H9 (cell line): ENCODE measurements around the gene PES1. TPM values are rescaled to one million over a fixed set of nuclear protein-coding genes. Genes with fewer than 3 reads are reported as not detected.

ENCODE experiments used
- DNase-seq: peaks from one replicate; pipeline ENCODE4 v3.0.0-alpha.2; 2017
- H2AFZ ChIP-seq: one replicate; pipeline ENCODE4 v1.6.1; 2013; ENCODE audit warnings: mild to moderate bottlenecking, low read length, control low read depth, moderate library complexity
- H2AK5ac ChIP-seq: 2 replicates; pipeline ENCODE4 v1.6.1; 2013; ENCODE audit warnings: low read length, control low read depth, mixed read lengths; ENCODE audit not compliant: insufficient read length
- H2BK120ac ChIP-seq: one replicate; pipeline ENCODE4 v1.6.1; 2013; ENCODE audit warnings: low read depth, mild to moderate bottlenecking, low read length, control low read depth, inconsistent platforms; ENCODE audit not compliant: poor library complexity, severe bottlenecking
- H2BK12ac ChIP-seq: 2 replicates; pipeline ENCODE4 v1.6.1; 2013; ENCODE audit warnings: low read length, control low read depth, mixed read lengths, low read depth; ENCODE audit not compliant: insufficient read length
- H2BK15ac ChIP-seq: 2 replicates; pipeline ENCODE4 v1.6.1; 2013; ENCODE audit warnings: low read depth, low read length, control low read depth
- H2BK20ac ChIP-seq: one replicate; pipeline ENCODE4 v1.6.1; 2013; ENCODE audit warnings: low read depth, mild to moderate bottlenecking, low read length, control low read depth, inconsistent platforms; ENCODE audit not compliant: poor library complexity, severe bottlenecking
- H2BK5ac ChIP-seq: 2 replicates; pipeline ENCODE4 v1.6.1; 2013; ENCODE audit warnings: low read length, control low read depth, mixed read lengths; ENCODE audit not compliant: insufficient read length
- H3K14ac ChIP-seq: 2 replicates; pipeline ENCODE4 v1.6.1; 2013; ENCODE audit warnings: low read length, control low read depth; ENCODE audit not compliant: insufficient read depth
- H3K18ac ChIP-seq: 2 replicates; pipeline ENCODE4 v1.6.1; 2013; ENCODE audit warnings: low read depth, mild to moderate bottlenecking, mixed read lengths, low read length, control low read depth; ENCODE audit not compliant: insufficient read length
- H3K23ac ChIP-seq: 2 replicates; pipeline ENCODE4 v1.6.1; 2013; ENCODE audit warnings: low read length, control low read depth, mixed read lengths, low read depth; ENCODE audit not compliant: insufficient read length
- H3K23me2 ChIP-seq: 2 replicates; pipeline ENCODE4 v1.6.1; 2013; ENCODE audit warnings: low read depth, mild to moderate bottlenecking, mixed read lengths, low read length, control low read depth; ENCODE audit not compliant: insufficient read length, poor library complexity, severe bottlenecking
- H3K27ac ChIP-seq: 2 replicates; pipeline ENCODE4 v1.5.1; 2013; ENCODE audit warnings: low read length, control low read depth, mixed read lengths, low read depth; ENCODE audit not compliant: insufficient read length
- H3K27me3 ChIP-seq: 2 replicates; pipeline ENCODE4 v1.6.1; 2013; ENCODE audit warnings: low read length, control low read depth, inconsistent platforms; ENCODE audit not compliant: insufficient read depth
- H3K4ac ChIP-seq: 2 replicates; pipeline ENCODE4 v1.6.1; 2013; ENCODE audit warnings: low read depth, mild to moderate bottlenecking, control low read depth, inconsistent platforms, low read length, moderate library complexity
- H3K4me1 ChIP-seq: 2 replicates; pipeline ENCODE4 v1.6.1; 2013; ENCODE audit warnings: low read length, control low read depth, inconsistent platforms; ENCODE audit not compliant: insufficient read depth
- H3K4me2 ChIP-seq: 2 replicates; pipeline ENCODE4 v1.6.1; 2013; ENCODE audit warnings: low read length, control low read depth, mixed read lengths; ENCODE audit not compliant: insufficient read length, insufficient read depth
- H3K56ac ChIP-seq: 2 replicates; pipeline ENCODE4 v1.6.1; 2013; ENCODE audit warnings: low read depth, mild to moderate bottlenecking, mixed read lengths, low read length, control low read depth; ENCODE audit not compliant: insufficient read length
- H3K79me1 ChIP-seq: 2 replicates; pipeline ENCODE4 v1.6.1; 2013; ENCODE audit warnings: low read depth, mild to moderate bottlenecking, moderate library complexity, low read length, control low read depth, inconsistent platforms; ENCODE audit not compliant: insufficient read depth, poor library complexity, severe bottlenecking
- H3K79me2 ChIP-seq: 2 replicates; pipeline ENCODE4 v1.6.1; 2013; ENCODE audit warnings: low read length, control low read depth, inconsistent platforms; ENCODE audit not compliant: insufficient read depth
- H3K9ac ChIP-seq: 2 replicates; pipeline ENCODE4 v1.6.1; 2013; ENCODE audit warnings: low read length, control low read depth, mixed read lengths; ENCODE audit not compliant: insufficient read length; ENCODE audit errors: extremely low read depth
- H3K9me3 ChIP-seq: one replicate; pipeline ENCODE4 v1.6.1; 2013; ENCODE audit warnings: low read depth, low read length, inconsistent platforms; ENCODE audit not compliant: control insufficient read depth
- H3T11ph ChIP-seq: one replicate; pipeline ENCODE4 v1.6.1; 2013; ENCODE audit warnings: mild to moderate bottlenecking, low read length, control low read depth, inconsistent platforms
- H4K20me1 ChIP-seq: one replicate; pipeline ENCODE4 v1.6.1; 2013; ENCODE audit not compliant: control insufficient read depth, insufficient read length, insufficient read depth
- H4K5ac ChIP-seq: 2 replicates; pipeline ENCODE4 v1.6.1; 2013; ENCODE audit warnings: low read depth, mild to moderate bottlenecking, mixed read lengths, low read length, control low read depth; ENCODE audit not compliant: insufficient read length
- H4K8ac ChIP-seq: replicated peaks from 2 replicates; pipeline ENCODE4 v1.6.1; 2013; ENCODE audit warnings: low read length, control low read depth, mixed read lengths, low read depth; ENCODE audit not compliant: insufficient read length
- H4K91ac ChIP-seq: 2 replicates; pipeline ENCODE4 v1.6.1; 2013; ENCODE audit warnings: low read depth, mild to moderate bottlenecking, moderate library complexity, mixed read lengths, low read length, control low read depth; ENCODE audit not compliant: insufficient read length
- H3K27ac Mint-ChIP-seq, 3 experiments: 2 replicates in 2 of 3; 3 replicates in 1 of 3; pipeline ENCODE4 v1.8.0; 2020 to 2021; ENCODE audit warnings: mixed read lengths in 3 of 3, mild to moderate bottlenecking in 1 of 3, moderate library complexity in 1 of 3
- H3K27me3 Mint-ChIP-seq: 2 replicates; pipeline ENCODE4 v1.8.0; 2021; ENCODE audit warnings: low read depth, mild to moderate bottlenecking, moderate library complexity, mixed read lengths
- H3K36me3 Mint-ChIP-seq, 3 experiments: 2 replicates in 2 of 3; 3 replicates in 1 of 3; pipeline ENCODE4 v1.8.0; 2020 to 2021; ENCODE audit warnings: low read depth in 3 of 3, mixed read lengths in 3 of 3; ENCODE audit not compliant: insufficient read depth in 1 of 3
- H3K4me1 Mint-ChIP-seq, 2 experiments: 2 replicates each; pipeline ENCODE4 v1.8.0; 2020; ENCODE audit warnings: mixed read lengths in 2 of 2
- H3K4me3 Mint-ChIP-seq, 2 experiments: 2 replicates in 1 of 2; 3 replicates in 1 of 2; pipeline ENCODE4 v1.8.0; 2020 to 2021; ENCODE audit warnings: mild to moderate bottlenecking in 2 of 2, mixed read lengths in 2 of 2, moderate library complexity in 1 of 2
- H3K9me3 Mint-ChIP-seq, 2 experiments: 2 replicates in 1 of 2; 3 replicates in 1 of 2; pipeline ENCODE4 v1.8.0; 2020; ENCODE audit warnings: mild to moderate bottlenecking in 2 of 2, mixed read lengths in 2 of 2, moderate library complexity in 1 of 2
- CTCF ChIP-seq: fragments of 200-600 bp; sonication (generic); conservative IDR thresholded peaks from 3 replicates; pipeline ENCODE4 v1.8.0; 2021; ENCODE audit warnings: antibody characterized with exemption, mild to moderate bottlenecking
- WGBS: extraction: QIAGEN DNeasy Blood & Tissue Kit; methylation state at CpG from one replicate; pipeline ENCODE4 v1.1.7; 2013; ENCODE audit warnings: missing lambda C conversion rate, low lambda C conversion rate, mixed read lengths; ENCODE audit not compliant: insufficient read length; ENCODE audit errors: extremely low coverage; 5-methylcytosine and 5-hydroxymethylcytosine counted together
- total RNA-seq: library from RNA; stranded (reverse); gene quantifications from 2 replicates; pipeline ENCODE4 v1.2.1, GENCODE V29; 2021

Gene PES1
- total RNA-seq, 1 experiment from 2014 or later = 133 TPM

- no CpG with 5 or more reads among the region's 7 CpGs for WGBS
- Histone ChIP-seq H3K79me2 (no peaks in the 10 kb centered on the region), H2BK15ac (no peak overlapping the region), H2AK5ac (no peak overlapping the region), H3K4me1 (no peaks in the 10 kb centered on the region), H3K23ac (no peak overlapping the region), H2AFZ (no peak overlapping the region), H2BK20ac (no peak overlapping the region), H4K20me1 (peaks cover 5% of the 10 kb centered on the region), H4K8ac (no peak overlapping the region), H4K91ac (no peak overlapping the region), H3K27me3 (no peaks in the 10 kb centered on the region), H3K23me2 (peaks cover 7% of the 10 kb centered on the region), H3K79me1 (no peaks in the 10 kb centered on the region), H2BK120ac (no peak overlapping the region), H4K5ac (no peak overlapping the region), H3K4me2 (peak overlapping the region; percentile 73), H3K18ac (no peak overlapping the region), H3K27ac (no peak overlapping the region), H3K4ac (no peak overlapping the region), H3K9ac (no peak overlapping the region), H2BK5ac (no peak overlapping the region), H2BK12ac (no peak overlapping the region), H3K9me3 (no peaks in the 10 kb centered on the region), H3T11ph (no peak overlapping the region), H3K14ac (no peak overlapping the region), H3K56ac (no peak overlapping the region)
- Mint-ChIP-seq H3K27me3 (peaks cover 7% of the 10 kb centered on the region), H3K36me3 (peaks cover 13 to 32% (median 25%) of the 10 kb centered on the region in 3 experiments; a peak in 6 of 7 replicates), H3K9me3 (no peaks in the 10 kb centered on the region), H3K4me3 (peak overlapping the region; percentile 51 to 75), H3K4me1 (peaks cover 11 to 21% of the 10 kb centered on the region in 2 experiments), H3K27ac (no peak overlapping the region)
- no peak for DNase-seq
- TF ChIP-seq CTCF = no peak
These were observed 18.1 kb downstream of the PES1 start for GRCh38 chr22:30573594-30574094.
